Astrocyte (in vitro differentiated cells and primary cell): ENCODE results near the gene ZNF19.

Experiments
- CTCF ChIP-seq: IDR thresholded peaks from 2 replicates; pipeline ENCODE4 v1.5.1; 2011; ENCODE audit warnings: low read depth, mild to moderate bottlenecking, inconsistent platforms, low read length, moderate library complexity; ENCODE audit not compliant: insufficient read depth
- EZH2 ChIP-seq: IDR thresholded peaks from 2 replicates; pipeline ENCODE4 v1.6.1; 2012; ENCODE audit warnings: mild to moderate bottlenecking, low read length, inconsistent platforms; ENCODE audit not compliant: insufficient read depth

- no peak for TF ChIP-seq CTCF
- no peak for TF ChIP-seq EZH2
Observed at GRCh38 chr16:71528257-71528656, 39.1 kb upstream of the ZNF19 start.
